HFFc6 (cell line): Measurements from ENCODE around the gene PLCXD3. TPM values are rescaled to one million over a fixed set of nuclear protein-coding genes. Genes with fewer than 3 reads are reported as not detected.

Experiments used
- DNase-seq: peaks from one replicate; pipeline ENCODE4 v3.0.0-alpha.2; 2018
- H3K27ac Mint-ChIP-seq: 2 replicates; pipeline ENCODE4 v1.8.0; 2020; ENCODE audit warnings: mild to moderate bottlenecking, mixed read lengths
- H3K27me3 Mint-ChIP-seq: 2 replicates; pipeline ENCODE4 v1.8.0; 2021; ENCODE audit warnings: mild to moderate bottlenecking, moderate library complexity, mixed read lengths; ENCODE audit not compliant: insufficient read depth
- H3K36me3 Mint-ChIP-seq: 2 replicates; pipeline ENCODE4 v1.8.0; 2021; ENCODE audit warnings: low read depth, mixed read lengths
- H3K4me1 Mint-ChIP-seq: 2 replicates; pipeline ENCODE4 v1.8.0; 2020; ENCODE audit warnings: low read depth, mixed read lengths
- H3K4me3 Mint-ChIP-seq: 2 replicates; pipeline ENCODE4 v1.8.0; 2020; ENCODE audit warnings: mild to moderate bottlenecking, moderate library complexity, mixed read lengths
- H3K9me3 Mint-ChIP-seq: 2 replicates; pipeline ENCODE4 v1.8.0; 2020; ENCODE audit warnings: mild to moderate bottlenecking, mixed read lengths
- total RNA-seq, 6 experiments: library from RNA; stranded (reverse); fragmentation: NEBNext Ultra II Directional; extraction: Animal tissue kit (Norgen Biotek cat#: 25700); gene quantifications; 2 replicates in 1 of 6; 3 replicates in 5 of 6; pipeline ENCODE4 v1.2.3, GENCODE V29; 2021
- TF ChIP-seq, protein P1 (sequence below): fragments of 200-600 bp; sonication (generic); IDR thresholded peaks from 2 replicates; pipeline ENCODE4 v1.5.0; 2021; ENCODE audit warnings: antibody characterized with exemption, mild to moderate bottlenecking

Gene PLCXD3
- total RNA-seq, 6 experiments from 2014 or later, result 0.03 to 0.05 TPM; not detected in 4

DNA sequence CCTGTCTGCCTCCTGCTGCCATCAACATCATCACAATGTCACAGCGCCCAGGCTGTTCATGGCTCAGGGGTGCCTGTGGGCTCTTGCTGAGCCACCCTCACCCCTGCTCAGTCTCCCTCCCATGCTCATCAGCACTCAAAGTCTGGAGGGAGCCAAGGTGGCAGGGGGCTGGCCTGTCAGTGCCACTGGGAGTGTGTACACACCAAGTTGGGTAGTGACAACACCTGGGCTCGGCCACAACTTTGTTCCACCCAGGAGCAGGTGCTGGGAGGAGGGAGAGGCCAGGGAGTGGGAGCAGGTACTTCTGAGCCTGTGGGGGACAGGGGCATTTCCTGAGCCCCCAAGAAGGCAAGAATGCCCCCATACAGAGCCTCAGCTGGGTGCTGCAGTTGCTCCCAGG, 219.6 kb downstream of the PLCXD3 start:
- no peak for DNase-seq
- Mint-ChIP-seq H3K4me3 (no peak overlapping the region), H3K27ac (no peak overlapping the region), H3K4me1 (no peaks in the 10 kb centered on the region), H3K36me3 (no peaks in the 10 kb centered on the region), H3K27me3 (peaks cover 3% of the 10 kb centered on the region; the same call in 1 of the 2 replicates), H3K9me3 (no peaks in the 10 kb centered on the region)
- TF ChIP-seq, protein P1, sequence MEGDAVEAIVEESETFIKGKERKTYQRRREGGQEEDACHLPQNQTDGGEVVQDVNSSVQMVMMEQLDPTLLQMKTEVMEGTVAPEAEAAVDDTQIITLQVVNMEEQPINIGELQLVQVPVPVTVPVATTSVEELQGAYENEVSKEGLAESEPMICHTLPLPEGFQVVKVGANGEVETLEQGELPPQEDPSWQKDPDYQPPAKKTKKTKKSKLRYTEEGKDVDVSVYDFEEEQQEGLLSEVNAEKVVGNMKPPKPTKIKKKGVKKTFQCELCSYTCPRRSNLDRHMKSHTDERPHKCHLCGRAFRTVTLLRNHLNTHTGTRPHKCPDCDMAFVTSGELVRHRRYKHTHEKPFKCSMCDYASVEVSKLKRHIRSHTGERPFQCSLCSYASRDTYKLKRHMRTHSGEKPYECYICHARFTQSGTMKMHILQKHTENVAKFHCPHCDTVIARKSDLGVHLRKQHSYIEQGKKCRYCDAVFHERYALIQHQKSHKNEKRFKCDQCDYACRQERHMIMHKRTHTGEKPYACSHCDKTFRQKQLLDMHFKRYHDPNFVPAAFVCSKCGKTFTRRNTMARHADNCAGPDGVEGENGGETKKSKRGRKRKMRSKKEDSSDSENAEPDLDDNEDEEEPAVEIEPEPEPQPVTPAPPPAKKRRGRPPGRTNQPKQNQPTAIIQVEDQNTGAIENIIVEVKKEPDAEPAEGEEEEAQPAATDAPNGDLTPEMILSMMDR, result no peak

- no peak overlapping the region for H3K27ac Mint-ChIP-seq
- H3K4me1 Mint-ChIP-seq, result no peaks in the 10 kb centered on the region
- TF ChIP-seq, protein P1, result no peak
- no peaks in the 10 kb centered on the region for H3K36me3 Mint-ChIP-seq
- DNase-seq, result no peak
- no peaks in the 10 kb centered on the region for H3K9me3 Mint-ChIP-seq
- H3K4me3 Mint-ChIP-seq, result no peak overlapping the region
- peaks cover 3% of the 10 kb centered on the region; the same call in 1 of the 2 replicates for H3K27me3 Mint-ChIP-seq
Observed at GRCh38 chr5:41289970-41290464, 220.4 kb downstream of the PLCXD3 start.

DNA sequence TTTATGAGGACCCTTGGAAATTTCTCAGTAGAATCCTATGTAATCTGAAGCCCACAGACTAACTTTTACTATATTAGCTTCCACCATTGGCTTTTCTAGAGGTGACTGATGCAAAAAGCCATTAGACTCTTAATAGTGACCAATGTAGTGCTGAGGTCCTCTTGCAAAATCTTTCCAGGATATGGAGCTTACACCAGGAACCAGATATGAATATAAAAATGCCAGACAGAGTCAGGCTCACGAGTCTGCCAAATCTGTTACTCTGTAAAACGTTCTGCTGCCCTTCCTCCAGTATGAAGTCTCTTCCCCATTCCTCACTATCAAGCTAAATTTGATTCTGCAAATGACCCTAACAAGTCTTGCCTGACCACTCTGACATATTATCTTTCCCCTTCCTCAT, 223.7 kb downstream of the PLCXD3 start:
- H3K27me3 Mint-ChIP-seq, result peaks cover 6% of the 10 kb centered on the region
- no peak for DNase-seq
- H3K9me3 Mint-ChIP-seq, result no peaks in the 10 kb centered on the region
- no peak overlapping the region for H3K4me3 Mint-ChIP-seq
- no peaks in the 10 kb centered on the region for H3K36me3 Mint-ChIP-seq
- no peak overlapping the region for H3K27ac Mint-ChIP-seq
- H3K4me1 Mint-ChIP-seq, result no peaks in the 10 kb centered on the region
- TF ChIP-seq, protein P1, result no peak

- H3K4me1 Mint-ChIP-seq, result no peaks in the 10 kb centered on the region
- no peaks in the 10 kb centered on the region for H3K9me3 Mint-ChIP-seq
- H3K36me3 Mint-ChIP-seq, result no peaks in the 10 kb centered on the region
- H3K27me3 Mint-ChIP-seq, result peaks cover 6% of the 10 kb centered on the region
- no peak overlapping the region for H3K27ac Mint-ChIP-seq
- DNase-seq, result no peak
- H3K4me3 Mint-ChIP-seq, result no peak overlapping the region
- TF ChIP-seq, protein P1, result no peak
Observed at GRCh38 chr5:41286165-41286564, 224.2 kb downstream of the PLCXD3 start.

DNA sequence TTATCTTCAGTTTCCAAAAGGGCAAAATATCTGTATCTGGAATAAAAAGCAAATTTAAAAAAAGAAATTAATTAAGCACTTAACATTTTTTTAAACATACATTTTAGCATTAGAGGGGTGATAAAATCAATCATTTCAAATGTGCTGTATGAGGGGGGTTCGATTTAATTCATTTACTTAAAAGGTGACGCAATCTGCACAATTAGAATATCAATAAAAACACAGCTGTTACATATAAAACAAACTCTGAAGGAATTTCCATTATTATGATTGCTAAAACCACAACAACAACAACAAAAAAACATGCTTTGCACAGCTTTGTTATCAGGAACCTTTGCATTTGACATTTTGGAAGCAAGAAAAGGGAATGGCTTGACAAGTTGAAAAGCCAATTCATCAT, 225.5 kb downstream of the PLCXD3 start:
- no peak overlapping the region for H3K27ac Mint-ChIP-seq
- no peaks in the 10 kb centered on the region for H3K36me3 Mint-ChIP-seq
- H3K4me3 Mint-ChIP-seq, result no peak overlapping the region
- no peaks in the 10 kb centered on the region for H3K9me3 Mint-ChIP-seq
- peaks cover 6% of the 10 kb centered on the region for H3K27me3 Mint-ChIP-seq
- no peaks in the 10 kb centered on the region for H3K4me1 Mint-ChIP-seq
- DNase-seq, result no peak
- TF ChIP-seq, protein P1, result no peak
